T-cell (primary cell): Measurements from ENCODE around the gene UAP1L1. TPM values are rescaled to one million over a fixed set of nuclear protein-coding genes. Genes with fewer than 3 reads are reported as not detected.
"Not testable (repeated sequence)": the region's sequence is repeated elsewhere in the genome, so short reads cannot be mapped to it uniquely, and the experiment has no call there.

Experiments
- ATAC-seq, 4 experiments: fragments of 200-7000 bp in 3 of 4; fragments of 150-1000 bp in 1 of 4; cut with Tn5 transposase; replicated peaks in 1 of 4; 1 replicate in 3 of 4; 2 replicates in 1 of 4; pipeline ENCODE4 v1.10.0; 2021; ENCODE audit warnings: moderate library complexity in 3 of 4, mild to moderate bottlenecking in 2 of 4, moderate number of reproducible peaks in 1 of 4
- CTCF ChIA-PET, 2 donors: fragments of 300-600 bp; sonication (Branson Sonifier 250); formaldehyde crosslinking; loops; one replicate each; lab custom pipeline; 2022; ENCODE audit warnings: antibody characterized with exemption in 2 of 2; lab: Charles Lee
- POLR2A ChIA-PET, 2 donors: fragments of 300-600 bp; sonication (Branson Sonifier 250); formaldehyde crosslinking; loops; one replicate each; lab custom pipeline; 2022; ENCODE audit warnings: antibody characterized with exemption in 2 of 2; lab: Charles Lee
- DNase-seq, 35 experiments: peaks; one replicate each; pipeline versions ENCODE4 v3.0.0 to v3.0.0-alpha.2; 2013 to 2023
- H3K27ac ChIP-seq: one replicate; pipeline ENCODE4 v1.5.1; 2013; ENCODE audit warnings: low read length
- H3K27me3 ChIP-seq, 2 experiments: replicated peaks in 1 of 2; 1 replicate in 1 of 2; 2 replicates in 1 of 2; pipeline versions ENCODE4 v1.6.1 to v1.7.0; 2013; ENCODE audit warnings: low read length in 1 of 2, mixed read lengths in 1 of 2; ENCODE audit not compliant: control insufficient read depth in 2 of 2, insufficient read depth in 2 of 2; ENCODE audit errors: extremely low read depth in 1 of 2
- H3K36me3 ChIP-seq, 2 donors: 1 replicate in 1 of 2; 2 replicates in 1 of 2; pipeline versions ENCODE4 v1.6.1 to v1.7.0; 2013; ENCODE audit warnings: low read length in 1 of 2; ENCODE audit not compliant: control insufficient read depth in 2 of 2, insufficient read depth in 1 of 2; ENCODE audit errors: extremely low read depth in 1 of 2
- H3K4me1 ChIP-seq, 2 experiments: 1 replicate in 1 of 2; 2 replicates in 1 of 2; pipeline versions ENCODE4 v1.6.1 to v1.7.0; 2013; ENCODE audit warnings: low read length in 2 of 2, mixed read lengths in 1 of 2; ENCODE audit not compliant: insufficient read depth in 2 of 2, control insufficient read depth in 1 of 2; ENCODE audit errors: extremely low read depth in 1 of 2
- H3K4me3 ChIP-seq, 2 donors: 1 replicate in 1 of 2; 2 replicates in 1 of 2; pipeline versions ENCODE4 v1.5.1 to v1.7.0; 2013; ENCODE audit warnings: mild to moderate bottlenecking in 2 of 2, low read length in 1 of 2, moderate library complexity in 1 of 2; ENCODE audit not compliant: control insufficient read depth in 1 of 2; ENCODE audit errors: extremely low read depth in 1 of 2
- H3K9me3 ChIP-seq: 2 replicates; pipeline ENCODE4 v1.7.0; 2013
- H3K27ac Mint-ChIP-seq, 2 donors: one replicate each; pipeline ENCODE4 v1.8.0; 2020 to 2021; ENCODE audit warnings: mild to moderate bottlenecking in 2 of 2, mixed read lengths in 2 of 2
- H3K27me3 Mint-ChIP-seq, 2 donors: one replicate each; pipeline ENCODE4 v1.8.0; 2021 to 2022; ENCODE audit warnings: mixed read lengths in 2 of 2
- H3K36me3 Mint-ChIP-seq: one replicate; pipeline ENCODE4 v1.8.0; 2021; ENCODE audit warnings: mixed read lengths
- H3K4me1 Mint-ChIP-seq, 3 donors: one replicate each; pipeline ENCODE4 v1.8.0; 2020 to 2022; ENCODE audit warnings: mixed read lengths in 3 of 3, mild to moderate bottlenecking in 1 of 3
- H3K4me3 Mint-ChIP-seq, 3 donors: one replicate each; pipeline ENCODE4 v1.8.0; 2020 to 2022; ENCODE audit warnings: mild to moderate bottlenecking in 3 of 3, mixed read lengths in 3 of 3, moderate library complexity in 3 of 3
- H3K9me3 Mint-ChIP-seq, 3 donors: one replicate each; pipeline ENCODE4 v1.8.0; 2020 to 2022; ENCODE audit warnings: mixed read lengths in 3 of 3
- whole genome bisulfite sequencing: methylation state at CpG from one replicate; pipeline ENCODE4 v1.1.5; 2013; ENCODE audit warnings: missing lambda C conversion rate; ENCODE audit not compliant: insufficient coverage; 5-methylcytosine and 5-hydroxymethylcytosine counted together
- total RNA-seq, 35 experiments: library from RNA in 6 of 35; stranded (reverse) in 6 of 35; fragments of 120-200 nt in 1 of 35; gene quantifications; one replicate each; pipeline versions ENCODE4 v1.2.1 to v1.2.4 and lab custom pipeline; 2013 to 2026

Gene UAP1L1
- total RNA-seq, 5 donors from 2014 or later (not counting 1 experiment from before 2014, with no cell fraction given): 11.3 to 32.8 (median 19.3) TPM

DNA sequence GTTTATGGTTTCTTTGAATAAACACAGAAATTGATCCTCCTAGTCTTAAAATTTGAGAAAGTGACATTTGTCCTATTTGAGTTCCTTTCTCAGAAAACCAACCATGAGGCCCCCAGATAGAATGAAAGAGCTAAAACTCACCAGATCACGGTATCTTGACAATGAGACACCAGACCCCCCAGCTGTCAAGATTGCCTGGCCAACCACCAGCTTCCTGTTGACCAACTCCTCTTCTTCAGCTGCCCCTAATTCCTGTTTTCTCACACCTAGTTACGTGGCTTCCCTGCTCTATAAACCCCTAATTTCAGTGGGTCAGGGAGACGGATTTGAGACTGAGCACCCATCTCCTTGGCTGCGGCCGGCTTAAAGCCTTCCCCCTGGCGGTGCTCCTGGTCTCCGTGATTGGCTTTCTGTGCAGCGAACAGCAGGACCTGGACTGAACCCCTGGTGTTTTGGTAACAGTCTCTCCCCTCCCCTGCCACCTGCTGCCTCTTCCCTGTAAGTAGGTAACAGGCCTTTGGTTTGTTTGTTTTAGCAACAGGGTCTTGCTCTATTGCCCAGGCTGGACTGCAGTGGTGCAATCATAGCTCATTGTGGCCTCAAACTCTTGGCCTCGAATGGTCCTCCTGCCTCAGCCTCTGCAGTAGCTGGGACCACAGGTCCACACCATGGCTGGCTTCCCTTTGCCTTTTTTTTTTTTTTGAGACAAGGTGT lies 18.6 kb upstream of the UAP1L1 start:
- Mint-ChIP-seq H3K27ac (no peak overlapping the region), H3K27me3 (no peaks in the 10 kb centered on the region), H3K9me3 (no peaks in the 10 kb centered on the region), H3K36me3 (no peaks in the 10 kb centered on the region), H3K4me1 (no peaks in the 10 kb centered on the region), H3K4me3 (no peak overlapping the region)
- Histone ChIP-seq H3K27ac (no peak overlapping the region), H3K4me3 (no peak overlapping the region), H3K27me3 (peaks cover 2 to 12% of the 10 kb centered on the region in 2 experiments), H3K4me1 (peaks cover 0 to 5% of the 10 kb centered on the region in 2 experiments), H3K9me3 (no peaks in the 10 kb centered on the region), H3K36me3 (no peaks in the 10 kb centered on the region)
- WGBS: 73% methylated on average over 7 of the region's 9 CpGs
- ChIA-PET POLR2A (no interaction called here), CTCF (interaction anchor here in 1 of 2 donors (0.8 kb wide), 1 partner anchor 24 kb away, joined by 3 read pairs; no protein-coding TSS in a partner anchor)
- DNase-seq (no peak), ATAC-seq (no peak)

DNA sequence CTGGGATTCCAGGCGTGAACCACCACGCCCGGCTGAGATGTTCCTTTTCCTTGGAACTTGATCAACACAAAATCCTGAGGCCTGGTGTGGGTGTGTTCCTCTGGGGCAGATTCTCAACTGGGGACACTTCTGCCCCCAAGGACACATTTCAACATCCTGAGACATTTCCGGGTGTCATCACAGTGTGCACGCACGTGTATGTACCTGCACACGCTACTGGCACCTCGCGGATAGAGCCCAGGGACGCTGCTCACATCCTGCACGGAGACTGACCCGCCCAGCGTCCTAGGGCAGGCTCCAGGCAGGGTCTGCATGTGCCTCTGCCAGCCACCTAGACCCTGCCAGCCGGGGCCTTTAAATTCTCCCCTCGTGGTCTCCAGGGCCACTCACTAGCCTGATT lies 14.9 kb upstream of the UAP1L1 start:
- H3K27me3 Mint-ChIP-seq: no peaks in the 10 kb centered on the region
- H3K4me3 Mint-ChIP-seq: no peak overlapping the region
- no peaks in the 10 kb centered on the region for H3K36me3 Mint-ChIP-seq
- H3K4me1 ChIP-seq: peaks cover 0 to 7% of the 10 kb centered on the region in 2 experiments
- H3K9me3 ChIP-seq: no peaks in the 10 kb centered on the region
- H3K27ac ChIP-seq: no peak overlapping the region
- no peak for ATAC-seq
- H3K27me3 ChIP-seq: peaks cover 0 to 8% of the 10 kb centered on the region in 2 experiments
- no peaks in the 10 kb centered on the region for H3K36me3 ChIP-seq
- H3K4me1 Mint-ChIP-seq: peaks cover 0 to 3% (median 3%) of the 10 kb centered on the region in 3 donors
- H3K4me3 ChIP-seq: no peak overlapping the region
- H3K27ac Mint-ChIP-seq: no peak overlapping the region
- DNase-seq: no peak
- ChIA-PET POLR2A (no interaction called here), CTCF (no interaction called here)
- 94% methylated on average over 11 of the region's 15 CpGs for WGBS
- no peaks in the 10 kb centered on the region for H3K9me3 Mint-ChIP-seq

GRCh38 chr9:137062798-137063197 lies 14.5 kb upstream of the UAP1L1 start:
- H3K27me3 Mint-ChIP-seq, H3K36me3 ChIP-seq, H3K4me3 ChIP-seq, H3K9me3 ChIP-seq, H3K4me1 Mint-ChIP-seq, H3K27ac Mint-ChIP-seq, H3K27ac ChIP-seq, H3K9me3 Mint-ChIP-seq, H3K36me3 Mint-ChIP-seq, POLR2A ChIA-PET, H3K27me3 ChIP-seq, ATAC-seq, DNase-seq, H3K4me3 Mint-ChIP-seq: not testable (repeated sequence)
- 93% methylated on average over 3 of the region's 9 CpGs for WGBS
- CTCF ChIA-PET: interaction anchor here in 1 of 2 donors (0.7 kb wide), 1 partner anchor 24 kb away, joined by 3 read pairs; no protein-coding TSS in a partner anchor
- peaks cover 0 to 10% of the 10 kb centered on the region in 2 experiments for H3K4me1 ChIP-seq

DNA sequence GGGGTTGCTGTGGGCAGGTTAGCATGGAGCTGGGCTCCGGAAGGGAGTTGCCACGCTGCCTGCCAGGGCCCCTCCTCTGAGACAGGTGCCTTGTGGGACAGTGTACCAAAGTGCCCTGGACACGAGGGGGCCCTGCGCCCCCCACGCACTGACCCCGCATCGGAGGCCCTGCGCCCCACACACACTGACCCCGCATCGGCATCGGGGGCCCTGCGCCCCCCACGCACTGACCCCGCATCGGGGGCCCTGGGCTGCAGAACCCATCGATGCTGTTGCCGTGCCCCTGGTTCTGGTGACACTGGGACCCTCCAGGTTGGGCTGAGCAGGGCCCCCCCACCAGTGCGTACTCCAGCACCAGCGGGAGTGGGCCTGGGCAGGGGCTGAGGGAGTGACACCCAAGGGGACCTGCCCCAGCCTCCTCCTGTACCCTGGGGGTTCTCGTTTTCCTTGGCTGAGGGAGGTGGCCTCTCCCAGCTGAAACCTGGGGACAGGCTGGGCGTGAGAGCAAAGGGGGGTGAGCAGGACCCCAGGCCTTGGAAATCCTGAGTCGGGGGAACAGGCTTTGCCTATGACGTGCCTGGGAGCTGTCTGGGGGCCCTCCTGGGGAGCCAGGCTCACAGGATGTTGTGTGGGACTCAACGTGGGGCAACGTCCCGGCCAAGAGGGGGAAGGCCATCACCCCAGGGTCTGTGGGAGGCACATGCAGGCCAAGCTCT lies 13.8 kb upstream of the UAP1L1 start:
- WGBS: 82% methylated on average over 24 of the region's 26 CpGs
- ChIA-PET CTCF (interaction anchor here (0.7 to 1.0 kb wide), 2 partner anchors 17 to 23 kb away, joined by 3 read pairs; no protein-coding TSS in a partner anchor), POLR2A (no interaction called here)
- Mint-ChIP-seq H3K36me3 (no peaks in the 10 kb centered on the region), H3K4me1 (peaks cover 5 to 8% (median 7%) of the 10 kb centered on the region in 3 donors), H3K4me3 (no peak overlapping the region), H3K27me3 (peaks cover 3% of the 10 kb centered on the region in 2 donors), H3K27ac (no peak overlapping the region), H3K9me3 (no peaks in the 10 kb centered on the region)
- Histone ChIP-seq H3K9me3 (no peaks in the 10 kb centered on the region), H3K27me3 (peaks cover 0 to 13% of the 10 kb centered on the region in 2 experiments), H3K36me3 (no peaks in the 10 kb centered on the region), H3K4me1 (peaks cover 0 to 17% of the 10 kb centered on the region in 2 experiments), H3K4me3 (no peak overlapping the region), H3K27ac (no peak overlapping the region)
- ATAC-seq: no peak
- no peak for DNase-seq

- Histone ChIP-seq H3K4me1 (peaks cover under 1 to 21% of the 10 kb centered on the region in 2 experiments), H3K9me3 (no peaks in the 10 kb centered on the region), H3K27ac (no peak overlapping the region), H3K36me3 (no peaks in the 10 kb centered on the region), H3K4me3 (no peak overlapping the region), H3K27me3 (peaks cover 0 to 21% of the 10 kb centered on the region in 2 experiments)
- H3K27ac Mint-ChIP-seq: no peak overlapping the region
- H3K36me3 Mint-ChIP-seq: no peaks in the 10 kb centered on the region
- WGBS: 59% methylated on average over 55 of the region's 55 CpGs
- H3K9me3 Mint-ChIP-seq: no peaks in the 10 kb centered on the region
- peaks cover 5 to 8% (median 7%) of the 10 kb centered on the region in 3 donors for H3K4me1 Mint-ChIP-seq
- CTCF ChIA-PET: interaction anchor here in 1 of 2 donors (1.0 kb wide), 1 partner anchor 18 kb away, joined by 3 read pairs; no protein-coding TSS in a partner anchor
- DNase-seq (peak in 20 of 35 experiments; percentile 20 to 76 (median 45)), ATAC-seq (peak; percentile 29 to 47 (median 34))
- POLR2A ChIA-PET: no interaction called here
- H3K4me3 Mint-ChIP-seq: no peak overlapping the region
- peaks cover 3% of the 10 kb centered on the region in 2 donors for H3K27me3 Mint-ChIP-seq
Measured at GRCh38 chr9:137064027-137064879, 13.1 kb upstream of the UAP1L1 start.

DNA sequence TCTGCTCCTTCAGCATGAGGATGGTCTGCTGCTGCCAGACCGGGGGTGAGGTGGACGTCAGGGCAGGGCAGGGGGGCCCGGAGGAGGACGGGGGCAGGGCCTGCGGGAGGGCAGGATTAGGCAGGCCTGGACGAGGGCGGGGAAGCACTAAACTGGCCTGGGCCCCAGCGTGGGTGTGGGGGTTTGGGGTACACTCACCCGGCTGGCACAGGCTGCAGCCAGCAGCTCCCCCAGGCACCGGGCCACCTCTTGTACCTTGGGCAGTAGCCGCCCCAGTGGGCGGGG lies 12.5 kb upstream of the UAP1L1 start:
- Histone ChIP-seq H3K4me1 (peaks cover 3 to 26% of the 10 kb centered on the region in 2 experiments), H3K27ac (no peak overlapping the region), H3K27me3 (peaks cover 0 to 25% of the 10 kb centered on the region in 2 experiments), H3K36me3 (no peaks in the 10 kb centered on the region), H3K4me3 (no peak overlapping the region), H3K9me3 (no peaks in the 10 kb centered on the region)
- H3K27ac Mint-ChIP-seq: no peak overlapping the region
- ChIA-PET POLR2A (no interaction called here), CTCF (no interaction called here)
- ATAC-seq: no peak
- no peak overlapping the region for H3K4me3 Mint-ChIP-seq
- 86% methylated on average over 7 of the region's 12 CpGs for WGBS
- no peaks in the 10 kb centered on the region for H3K36me3 Mint-ChIP-seq
- H3K27me3 Mint-ChIP-seq: peaks cover 3% of the 10 kb centered on the region in 2 donors
- peaks cover 5 to 8% (median 7%) of the 10 kb centered on the region in 3 donors for H3K4me1 Mint-ChIP-seq
- no peaks in the 10 kb centered on the region for H3K9me3 Mint-ChIP-seq
- no peak for DNase-seq
